Measurements from ENCODE around the gene DRD3. TPM values are rescaled to one million over a fixed set of nuclear protein-coding genes. Genes with fewer than 3 reads are reported as not detected.

DRD3 gene
- total and polyA plus RNA-seq, 2 donors (not counting 1 experiment from before 2014, with no cell fraction given), result not detected

- Histone ChIP-seq H3K27ac (ENCODE audit: insufficient read depth, low read length) (no peak overlapping the region), H4K20me1 (ENCODE audit: control insufficient read depth, extremely low read depth, insufficient read depth, low read length) (no peaks in the 10 kb centered on the region), H3K9me3 (ENCODE audit: control insufficient read depth, insufficient read depth, low read depth, low read length) (no peaks in the 10 kb centered on the region), H3K4me2 (ENCODE audit: extremely low read depth, insufficient read depth, low read length) (no peak overlapping the region), H3K4me1 (ENCODE audit: control insufficient read depth, extremely low read depth, insufficient read depth, low read length) (peaks cover 2% of the 10 kb centered on the region), H3K79me2 (ENCODE audit: control insufficient read depth, insufficient read depth, low read length) (no peaks in the 10 kb centered on the region), H3K9ac (ENCODE audit: insufficient read depth, low read length) (no peak overlapping the region), H3K27me3 (ENCODE audit: control insufficient read depth, insufficient read depth, low read length) (no peaks in the 10 kb centered on the region), H2AFZ (ENCODE audit: low read length) (no peak overlapping the region), H3K36me3 (ENCODE audit: control insufficient read depth, insufficient read depth, low read length) (no peaks in the 10 kb centered on the region), H3K4me3 (replicated peaks in 1 of 4; ENCODE audit: control extremely low read depth in 1 of 4, insufficient read depth in 1 of 4, low read depth in 3 of 4, low read length in 4 of 4) (no peak overlapping the region)
- DNase-seq (ENCODE audit: low read depth in 2 of 2), result no peak
- TF ChIP-seq CTCF (conservative IDR thresholded peaks at IDR 0.05 in 1 of 2, IDR thresholded peaks at IDR 0.05 in 1 of 2; ENCODE audit: low read depth in 1 of 2, low read length in 2 of 2) (no peak), EZH2 (IDR thresholded peaks at IDR 0.05; ENCODE audit: low read length, missing control alignments) (no peak)
Observed at GRCh38 chr3:114219741-114220140, 40.9 kb upstream of the DRD3 start.

DNA sequence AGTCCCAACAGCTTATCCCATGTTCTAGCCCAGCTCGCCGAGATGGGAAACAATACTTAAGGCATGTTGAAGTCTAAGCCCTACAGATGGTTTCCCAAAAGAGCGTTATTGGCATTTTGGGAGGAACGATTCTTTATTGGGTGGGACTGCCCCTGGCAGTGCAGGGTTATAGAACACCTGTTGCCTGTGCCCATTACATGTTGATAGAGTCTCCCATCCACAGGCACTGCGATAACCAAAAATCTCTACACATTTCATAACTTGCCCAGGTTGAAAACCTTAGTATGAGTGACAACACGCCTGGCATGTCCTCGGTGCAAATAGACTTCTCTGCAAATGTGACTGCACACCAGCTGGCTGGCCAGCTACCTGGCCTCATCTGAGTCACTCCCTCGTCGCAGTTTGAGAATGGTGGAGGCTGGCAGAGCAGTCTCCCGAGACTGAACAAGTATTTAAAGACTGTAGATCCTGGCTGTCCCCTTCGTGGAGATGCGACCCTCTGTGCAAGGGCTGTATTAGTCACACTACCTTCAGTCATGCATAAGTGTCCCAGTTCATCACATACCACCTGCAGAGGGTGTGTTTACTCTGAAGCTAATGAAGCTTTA, 39.8 kb upstream of the DRD3 start:
- Histone ChIP-seq H3K79me2 (ENCODE audit: control insufficient read depth, insufficient read depth, low read length) (no peaks in the 10 kb centered on the region), H3K27me3 (ENCODE audit: control insufficient read depth, insufficient read depth, low read length) (no peaks in the 10 kb centered on the region), H3K9me3 (ENCODE audit: control insufficient read depth, insufficient read depth, low read depth, low read length) (no peaks in the 10 kb centered on the region), H3K4me2 (ENCODE audit: extremely low read depth, insufficient read depth, low read length) (no peak overlapping the region), H3K36me3 (ENCODE audit: control insufficient read depth, insufficient read depth, low read length) (no peaks in the 10 kb centered on the region), H3K4me1 (ENCODE audit: control insufficient read depth, extremely low read depth, insufficient read depth, low read length) (peaks cover 5% of the 10 kb centered on the region), H4K20me1 (ENCODE audit: control insufficient read depth, extremely low read depth, insufficient read depth, low read length) (no peaks in the 10 kb centered on the region), H3K4me3 (replicated peaks in 1 of 4; ENCODE audit: control extremely low read depth in 1 of 4, insufficient read depth in 1 of 4, low read depth in 3 of 4, low read length in 4 of 4) (no peak overlapping the region), H3K9ac (ENCODE audit: insufficient read depth, low read length) (no peak overlapping the region), H2AFZ (ENCODE audit: low read length) (no peak overlapping the region), H3K27ac (ENCODE audit: insufficient read depth, low read length) (no peak overlapping the region)
- no peak for DNase-seq (ENCODE audit: low read depth in 2 of 2)
- TF ChIP-seq EZH2 (IDR thresholded peaks at IDR 0.05; ENCODE audit: low read length, missing control alignments) (no peak), CTCF (conservative IDR thresholded peaks at IDR 0.05 in 1 of 2, IDR thresholded peaks at IDR 0.05 in 1 of 2; ENCODE audit: low read depth in 1 of 2, low read length in 2 of 2) (no peak)

DNA sequence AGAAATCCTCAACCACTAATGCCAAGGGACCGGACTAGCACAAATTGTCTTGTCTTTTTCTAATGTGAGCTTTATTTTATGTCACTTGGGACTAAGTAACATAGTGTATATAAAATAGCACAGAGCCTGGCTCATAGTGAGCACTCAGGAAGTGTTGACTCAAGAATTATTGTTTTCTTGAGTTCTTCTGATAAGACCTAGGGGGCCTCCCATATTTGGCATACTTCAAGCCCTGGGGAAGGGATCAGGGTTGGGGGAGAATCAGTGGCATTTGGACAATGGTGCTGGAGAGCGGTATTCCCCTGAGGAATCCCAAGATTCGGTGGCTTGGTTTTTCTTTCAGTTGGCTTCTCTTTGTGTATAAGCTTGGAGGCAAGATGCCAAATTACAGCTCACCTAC, 39.2 kb upstream of the DRD3 start:
- H3K4me3 ChIP-seq (replicated peaks in 1 of 4; ENCODE audit: control extremely low read depth in 1 of 4, insufficient read depth in 1 of 4, low read depth in 3 of 4, low read length in 4 of 4), result no peak overlapping the region
- peaks cover 5% of the 10 kb centered on the region for H3K4me1 ChIP-seq (ENCODE audit: control insufficient read depth, extremely low read depth, insufficient read depth, low read length)
- H4K20me1 ChIP-seq (ENCODE audit: control insufficient read depth, extremely low read depth, insufficient read depth, low read length), result no peaks in the 10 kb centered on the region
- TF ChIP-seq EZH2 (IDR thresholded peaks at IDR 0.05; ENCODE audit: low read length, missing control alignments) (no peak), CTCF (conservative IDR thresholded peaks at IDR 0.05 in 1 of 2, IDR thresholded peaks at IDR 0.05 in 1 of 2; ENCODE audit: low read depth in 1 of 2, low read length in 2 of 2) (no peak)
- no peaks in the 10 kb centered on the region for H3K79me2 ChIP-seq (ENCODE audit: control insufficient read depth, insufficient read depth, low read length)
- no peaks in the 10 kb centered on the region for H3K9me3 ChIP-seq (ENCODE audit: control insufficient read depth, insufficient read depth, low read depth, low read length)
- no peak overlapping the region for H3K27ac ChIP-seq (ENCODE audit: insufficient read depth, low read length)
- H3K27me3 ChIP-seq (ENCODE audit: control insufficient read depth, insufficient read depth, low read length), result no peaks in the 10 kb centered on the region
- H3K9ac ChIP-seq (ENCODE audit: insufficient read depth, low read length), result no peak overlapping the region
- H3K4me2 ChIP-seq (ENCODE audit: extremely low read depth, insufficient read depth, low read length), result no peak overlapping the region
- no peaks in the 10 kb centered on the region for H3K36me3 ChIP-seq (ENCODE audit: control insufficient read depth, insufficient read depth, low read length)
- H2AFZ ChIP-seq (ENCODE audit: low read length), result no peak overlapping the region
- DNase-seq (ENCODE audit: low read depth in 2 of 2), result peak in 1 of 2 donors; percentile 14
